ENCODE results near the gene RADIL. TPM values are rescaled to one million over a fixed set of nuclear protein-coding genes. Genes with fewer than 3 reads are reported as not detected.
"Not testable (repeated sequence)": the region's sequence is repeated elsewhere in the genome, so short reads cannot be mapped to it uniquely, and the experiment has no call there.

Gene RADIL
- total and polyA plus RNA-seq, 2 donors: 4.9 to 8.0 TPM

GRCh38 chr7:4809091-4809591, 74.4 kb downstream of the RADIL start:
- Histone ChIP-seq H3K4me1 (ENCODE audit: insufficient read depth) (no peaks in the 10 kb centered on the region), H3K27ac (ENCODE audit: low read depth) (no peak overlapping the region), H3K36me3 (ENCODE audit: insufficient read depth) (no peaks in the 10 kb centered on the region), H3K4me3 (ENCODE audit: low read depth, low read length) (no peak overlapping the region)
- DNase-seq (ENCODE audit: extremely low spot score): no peak
- WGBS: 83% methylated on average over 38 of the region's 38 CpGs

GRCh38 chr7:4808565-4808964, 75.0 kb downstream of the RADIL start:
- Histone ChIP-seq H3K36me3 (ENCODE audit: insufficient read depth) (no peaks in the 10 kb centered on the region), H3K4me3 (ENCODE audit: low read depth, low read length) (no peak overlapping the region), H3K27ac (ENCODE audit: low read depth) (no peak overlapping the region), H3K4me1 (ENCODE audit: insufficient read depth) (no peaks in the 10 kb centered on the region)
- WGBS: 82% methylated on average over 37 of the region's 37 CpGs
- DNase-seq (ENCODE audit: extremely low spot score): no peak

GRCh38 chr7:4808026-4808425, 75.5 kb downstream of the RADIL start:
- no peaks in the 10 kb centered on the region for H3K4me1 ChIP-seq (ENCODE audit: insufficient read depth)
- 38% methylated on average over 5 of the region's 5 CpGs for WGBS
- H3K36me3 ChIP-seq (ENCODE audit: insufficient read depth): no peaks in the 10 kb centered on the region
- peak; percentile 18 for DNase-seq (ENCODE audit: extremely low spot score)
- H3K27ac ChIP-seq (ENCODE audit: low read depth): no peak overlapping the region
- H3K4me3 ChIP-seq (ENCODE audit: low read depth, low read length): no peak overlapping the region

GRCh38 chr7:4807598-4808016, 75.9 kb downstream of the RADIL start:
- DNase-seq (ENCODE audit: extremely low spot score): no peak
- Histone ChIP-seq H3K27ac (ENCODE audit: low read depth) (no peak overlapping the region), H3K36me3 (ENCODE audit: insufficient read depth) (no peaks in the 10 kb centered on the region), H3K4me1 (ENCODE audit: insufficient read depth) (no peaks in the 10 kb centered on the region), H3K4me3 (ENCODE audit: low read depth, low read length) (no peak overlapping the region)
- WGBS: 12% methylated on average over 5 of the region's 5 CpGs

GRCh38 chr7:4806983-4807597, 76.4 kb downstream of the RADIL start:
- no peak overlapping the region for H3K27ac ChIP-seq (ENCODE audit: low read depth)
- no peak overlapping the region for H3K4me3 ChIP-seq (ENCODE audit: low read depth, low read length)
- H3K4me1 ChIP-seq (ENCODE audit: insufficient read depth): no peaks in the 10 kb centered on the region
- H3K36me3 ChIP-seq (ENCODE audit: insufficient read depth): no peaks in the 10 kb centered on the region
- 62% methylated on average over 17 of the region's 17 CpGs for whole genome bisulfite sequencing
- no peak for DNase-seq (ENCODE audit: extremely low spot score)

GRCh38 chr7:4805984-4806300, 77.6 kb downstream of the RADIL start:
- Histone ChIP-seq H3K4me1 (ENCODE audit: insufficient read depth) (no peaks in the 10 kb centered on the region), H3K36me3 (ENCODE audit: insufficient read depth) (no peaks in the 10 kb centered on the region), H3K27ac (ENCODE audit: low read depth) (no peak overlapping the region), H3K4me3 (ENCODE audit: low read depth, low read length) (no peak overlapping the region)
- DNase-seq (ENCODE audit: extremely low spot score): no peak
- WGBS: 83% methylated on average over 8 of the region's 8 CpGs

GRCh38 chr7:4805110-4805983, 78.2 kb downstream of the RADIL start:
- H3K27ac ChIP-seq (ENCODE audit: low read depth): no peak overlapping the region
- no peaks in the 10 kb centered on the region for H3K4me1 ChIP-seq (ENCODE audit: insufficient read depth)
- H3K4me3 ChIP-seq (ENCODE audit: low read depth, low read length): no peak overlapping the region
- WGBS: 83% methylated on average over 29 of the region's 29 CpGs
- H3K36me3 ChIP-seq (ENCODE audit: insufficient read depth): no peaks in the 10 kb centered on the region
- no peak for DNase-seq (ENCODE audit: extremely low spot score)

- H3K4me3 ChIP-seq (ENCODE audit: low read depth, low read length): no peak overlapping the region
- no peaks in the 10 kb centered on the region for H3K4me1 ChIP-seq (ENCODE audit: insufficient read depth)
- 75% methylated on average over 41 of the region's 41 CpGs for WGBS
- H3K27ac ChIP-seq (ENCODE audit: low read depth): no peak overlapping the region
- DNase-seq (ENCODE audit: extremely low spot score): no peak
- no peaks in the 10 kb centered on the region for H3K36me3 ChIP-seq (ENCODE audit: insufficient read depth)
Observed at GRCh38 chr7:4803397-4804241, 79.9 kb downstream of the RADIL start.

GRCh38 chr7:4802577-4802976, 80.9 kb downstream of the RADIL start:
- WGBS: 92% methylated on average over 23 of the region's 23 CpGs
- H3K4me3 ChIP-seq (ENCODE audit: low read depth, low read length): not testable (repeated sequence)

GRCh38 chr7:4801839-4802231, 81.7 kb downstream of the RADIL start:
- H3K4me1 ChIP-seq (ENCODE audit: insufficient read depth): no peaks in the 10 kb centered on the region
- H3K27ac ChIP-seq (ENCODE audit: low read depth): no peak overlapping the region
- H3K4me3 ChIP-seq (ENCODE audit: low read depth, low read length): no peak overlapping the region
- WGBS: 89% methylated on average over 18 of the region's 18 CpGs
- H3K36me3 ChIP-seq (ENCODE audit: insufficient read depth): no peaks in the 10 kb centered on the region
- DNase-seq (ENCODE audit: extremely low spot score): no peak

More at GRCh38 chr7:4802577-4802976, 80.9 kb downstream of the RADIL start:
- H3K27ac ChIP-seq (ENCODE audit: low read depth); H3K36me3 ChIP-seq (ENCODE audit: insufficient read depth); DNase-seq (ENCODE audit: extremely low spot score); H3K4me1 ChIP-seq (ENCODE audit: insufficient read depth): not testable (repeated sequence)

- no peak for DNase-seq (ENCODE audit: extremely low spot score)
Observed at GRCh38 chr7:4800926-4801838, 82.3 kb downstream of the RADIL start.

GRCh38 chr7:4800487-4800886, 83.0 kb downstream of the RADIL start:
- no peaks in the 10 kb centered on the region for H3K4me1 ChIP-seq (ENCODE audit: insufficient read depth)
- H3K27ac ChIP-seq (ENCODE audit: low read depth): no peak overlapping the region
- H3K36me3 ChIP-seq (ENCODE audit: insufficient read depth): no peaks in the 10 kb centered on the region
- no peak overlapping the region for H3K4me3 ChIP-seq (ENCODE audit: low read depth, low read length)
- DNase-seq (ENCODE audit: extremely low spot score): no peak
- 82% methylated on average over 10 of the region's 10 CpGs for WGBS

More at GRCh38 chr7:4800926-4801838, 82.3 kb downstream of the RADIL start:
- Histone ChIP-seq H3K27ac (ENCODE audit: low read depth) (no peak overlapping the region), H3K36me3 (ENCODE audit: insufficient read depth) (no peaks in the 10 kb centered on the region), H3K4me3 (ENCODE audit: low read depth, low read length) (no peak overlapping the region), H3K4me1 (ENCODE audit: insufficient read depth) (no peaks in the 10 kb centered on the region)
- WGBS: 89% methylated on average over 27 of the region's 27 CpGs

Measured in urinary bladder (tissue), 4 donors.